Raji (cell line): ENCODE measurements around the gene PIM3.

Experiments used
- POLR2A ChIP-seq: IDR thresholded peaks from 2 replicates; pipeline ENCODE4 v1.6.1; 2011; ENCODE audit warnings: low read depth, low read length, control low read depth; ENCODE audit not compliant: insufficient read depth

Gene PIM3

GRCh38 chr22:49965091-49966040 is 4.8 kb downstream of the PIM3 start:
- no peak for TF ChIP-seq POLR2A

DNA sequence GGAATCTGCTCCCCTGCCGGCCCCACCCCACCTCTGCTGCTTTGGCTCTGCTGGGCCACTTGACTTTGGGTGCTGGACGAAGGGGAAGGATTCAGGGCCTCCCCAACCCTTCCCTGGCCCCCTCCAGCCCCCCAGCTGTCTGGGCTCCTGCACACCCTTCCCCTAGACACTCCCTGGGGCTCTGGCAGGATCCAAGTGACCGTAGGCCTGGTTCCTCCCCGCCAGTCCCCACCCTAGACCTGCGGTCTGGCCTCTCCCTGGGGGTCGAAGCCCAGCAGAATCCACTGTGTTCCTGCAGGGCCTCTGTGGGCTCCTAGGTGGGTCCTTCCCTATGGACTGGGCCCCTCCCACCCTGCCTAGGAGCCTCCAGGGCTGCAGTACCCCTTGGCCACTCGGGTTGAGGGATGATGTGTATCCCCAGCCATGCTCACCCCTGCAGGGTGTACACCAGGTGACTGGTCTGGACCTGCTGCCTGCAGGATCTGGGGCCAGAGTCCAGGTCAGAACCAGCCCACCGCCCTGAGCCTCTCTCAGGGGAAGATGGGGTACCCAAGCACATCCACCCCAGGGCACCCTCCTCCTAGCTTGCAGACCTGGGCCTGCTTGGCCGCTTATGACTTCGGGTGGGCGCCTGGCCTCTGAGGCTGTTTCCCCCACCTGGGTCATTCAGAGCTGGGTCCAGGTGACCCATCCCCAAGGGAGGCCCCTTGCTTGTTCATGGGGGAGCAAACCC is 5.6 kb downstream of the PIM3 start:
- no peak for TF ChIP-seq POLR2A

DNA sequence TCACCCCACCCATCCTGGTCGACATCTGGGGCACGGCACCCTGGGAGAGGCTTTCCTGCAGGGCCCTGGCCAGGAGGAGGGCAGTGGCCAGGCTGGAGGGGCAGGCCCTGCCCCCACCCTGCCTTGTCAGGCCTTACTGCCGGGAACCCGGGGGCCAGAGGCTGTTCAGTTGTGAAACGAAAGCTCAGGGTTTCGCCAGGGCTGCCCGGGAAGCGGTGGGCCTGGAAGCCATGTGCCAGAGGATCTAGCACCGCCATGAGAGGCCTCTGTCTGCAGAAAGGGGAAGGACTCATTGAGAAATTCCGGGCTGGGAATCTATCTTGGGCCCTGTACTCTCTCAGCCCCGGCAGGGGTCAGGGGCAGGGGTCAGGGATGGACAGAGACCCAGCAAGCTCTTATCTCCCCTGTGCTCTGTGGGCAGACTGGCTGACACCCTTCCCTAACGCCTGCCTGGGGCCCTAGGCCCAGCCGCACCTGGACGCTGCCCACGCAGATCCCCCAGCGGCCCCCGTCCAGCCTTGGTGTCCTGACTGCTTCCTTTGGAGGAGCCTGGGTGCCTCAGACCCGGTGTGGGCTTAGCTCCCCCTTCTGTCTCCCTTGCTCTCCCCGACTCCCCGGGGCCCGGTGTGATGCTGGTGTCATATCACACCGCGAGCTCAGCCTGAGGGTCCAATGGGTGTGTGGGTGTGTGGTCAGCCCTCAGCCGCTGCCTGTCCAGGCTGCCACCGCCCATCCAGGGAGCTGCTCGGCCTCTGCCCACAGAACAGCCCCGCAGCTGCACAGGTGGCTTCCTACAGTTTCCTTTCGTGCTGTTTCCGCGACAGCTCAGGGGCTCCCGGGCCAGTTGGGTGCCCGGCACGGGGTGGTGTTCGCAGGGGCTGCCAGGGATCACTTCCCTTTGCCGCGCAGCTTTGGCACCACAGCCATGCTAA is 6.5 kb downstream of the PIM3 start:
- no peak for TF ChIP-seq POLR2A

DNA sequence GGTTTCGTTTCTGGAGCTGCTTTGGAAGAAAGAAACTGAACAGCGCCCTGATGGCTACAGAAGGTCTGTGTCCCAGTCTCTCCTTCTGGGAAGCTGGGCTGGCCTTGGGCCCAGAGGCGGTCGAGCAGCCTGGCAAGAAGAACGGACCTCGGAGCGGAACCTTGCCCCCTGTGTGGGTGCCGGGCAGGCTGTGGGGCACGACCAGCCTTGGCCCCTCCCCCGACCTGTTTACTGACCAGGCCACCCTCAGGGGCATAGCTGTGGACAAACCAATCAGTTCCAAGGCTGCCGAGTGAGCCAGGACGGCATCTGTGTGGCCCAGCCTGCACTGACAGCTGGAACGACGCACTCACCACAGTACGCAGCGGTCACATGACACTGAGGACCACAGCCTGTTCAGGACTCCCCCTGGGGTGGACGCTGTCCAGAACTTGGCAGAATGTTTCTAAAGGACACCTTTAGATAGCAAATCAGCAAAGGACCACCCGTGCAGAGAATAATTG is 7.2 kb downstream of the PIM3 start:
- no peak for TF ChIP-seq POLR2A

DNA sequence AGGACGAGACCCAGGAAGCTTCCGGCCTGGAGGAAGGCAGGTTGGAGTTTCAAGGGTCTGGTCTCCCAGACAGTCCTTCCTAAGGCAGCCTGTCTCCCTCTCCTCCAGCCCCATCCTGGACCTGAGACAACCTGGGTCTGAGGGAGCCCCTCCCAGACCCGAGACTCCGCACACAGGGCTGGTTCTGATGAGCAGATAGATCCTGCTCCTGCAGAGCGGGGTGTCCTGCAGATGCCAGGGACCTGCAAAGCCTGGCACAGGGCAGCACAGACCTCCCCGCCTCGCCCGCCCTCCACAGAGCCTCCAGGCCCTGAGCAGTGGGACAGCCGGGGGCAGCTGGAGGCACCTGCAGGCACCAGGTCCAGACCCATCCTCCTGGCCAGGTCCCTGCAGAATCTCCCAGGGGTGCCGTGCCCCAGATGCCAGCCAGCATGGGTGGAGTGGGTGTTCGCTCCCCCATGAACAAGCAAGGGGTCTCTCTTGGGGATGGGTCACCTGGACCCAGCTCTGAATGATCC is 7.8 kb downstream of the PIM3 start:
- no peak for TF ChIP-seq POLR2A

GRCh38 chr22:49968831-49969661 is 8.5 kb downstream of the PIM3 start:
- TF ChIP-seq POLR2A, result no peak

DNA sequence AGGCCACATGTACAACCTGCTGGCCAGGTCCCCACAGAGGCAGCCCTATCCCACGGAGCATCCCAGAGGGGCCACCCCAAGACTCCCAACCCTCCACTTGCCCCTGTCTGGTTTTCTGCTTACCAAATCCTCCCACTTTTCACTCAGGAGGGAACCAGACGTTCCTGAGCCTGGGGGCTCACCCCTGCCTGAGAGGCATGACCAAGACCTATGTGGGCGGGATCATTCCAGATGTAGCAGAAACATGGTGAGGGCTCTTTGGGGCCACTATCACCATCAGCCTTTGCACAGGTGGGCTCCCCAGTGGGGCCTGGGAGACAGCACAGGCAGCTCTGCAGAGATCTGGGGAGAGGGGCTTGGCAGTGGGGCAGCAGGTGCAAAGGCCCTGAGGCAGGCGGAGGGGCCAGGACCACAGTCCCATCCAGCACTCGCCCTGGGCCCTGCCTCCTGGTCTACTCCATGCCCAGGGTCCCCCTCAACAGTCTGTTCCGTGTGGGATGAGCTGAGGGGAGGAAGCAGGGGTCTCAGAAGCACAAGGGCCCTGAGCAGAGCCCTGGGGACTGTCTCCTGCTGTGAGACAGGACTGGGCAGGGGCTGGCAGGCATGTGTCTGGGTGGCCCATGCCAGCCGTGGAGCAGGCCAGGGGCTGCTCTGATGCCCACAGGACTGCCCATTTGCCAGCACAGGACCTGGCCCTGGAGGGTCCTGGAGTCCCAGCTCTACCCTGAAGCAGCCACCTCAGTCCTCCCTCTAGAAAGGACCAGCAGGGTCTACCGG is 9.4 kb downstream of the PIM3 start:
- TF ChIP-seq POLR2A, result no peak

- TF ChIP-seq POLR2A, result peak; percentile 80
These were observed 10.1 kb downstream of the PIM3 start for GRCh38 chr22:49970528-49971231.

DNA sequence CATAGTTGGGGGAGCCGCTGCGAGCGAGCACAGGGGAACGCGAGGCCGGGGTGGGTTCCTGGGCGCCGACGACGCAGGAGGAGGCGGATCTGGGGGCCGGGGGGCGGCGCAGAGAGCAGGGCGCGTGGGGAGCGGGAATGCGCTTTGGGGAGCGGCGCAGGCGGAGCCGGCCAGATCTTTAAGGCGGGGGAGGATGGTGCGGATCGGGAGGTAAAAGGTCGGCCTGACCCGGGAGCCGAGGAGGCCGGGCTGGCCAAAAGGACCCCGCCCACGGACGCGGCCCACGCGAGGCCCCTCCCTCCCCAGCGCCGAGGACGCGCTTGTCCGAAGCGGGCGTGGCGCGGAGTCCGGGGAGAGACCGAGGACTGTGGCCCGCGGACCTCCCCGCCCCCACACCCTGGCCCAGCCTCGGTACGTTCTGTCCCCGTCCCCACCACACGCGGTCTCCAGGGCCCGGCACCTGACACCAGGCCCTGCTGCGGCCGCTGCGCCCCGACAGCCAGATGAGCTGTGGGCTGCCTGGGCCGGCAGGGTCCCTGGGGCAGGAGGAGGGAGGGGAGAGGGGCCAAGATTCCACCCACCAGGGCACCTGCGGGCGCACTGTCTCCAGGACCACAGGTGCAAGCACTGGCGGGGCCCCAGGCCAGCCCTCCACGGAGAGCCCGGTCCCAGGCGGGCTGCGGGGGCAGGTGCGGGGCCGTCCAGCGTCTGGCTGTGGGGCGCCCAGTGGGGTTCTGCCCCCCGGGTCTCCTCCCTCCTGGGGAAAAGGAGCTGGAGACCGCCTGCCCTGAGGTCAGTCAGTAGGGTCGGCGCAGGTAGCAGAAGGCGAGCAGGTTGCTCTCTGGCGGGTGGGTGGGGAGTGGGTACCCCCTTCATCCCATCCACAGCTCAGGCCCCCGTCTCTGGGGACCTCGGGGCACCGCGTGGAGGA is 10.9 kb downstream of the PIM3 start:
- TF ChIP-seq POLR2A, result no peak; the same call in 1 of the 2 replicates

- no peak for TF ChIP-seq POLR2A
These were observed 11.8 kb downstream of the PIM3 start for GRCh38 chr22:49972163-49973017.
